ENCODE results near the gene NTN1.

DNA sequence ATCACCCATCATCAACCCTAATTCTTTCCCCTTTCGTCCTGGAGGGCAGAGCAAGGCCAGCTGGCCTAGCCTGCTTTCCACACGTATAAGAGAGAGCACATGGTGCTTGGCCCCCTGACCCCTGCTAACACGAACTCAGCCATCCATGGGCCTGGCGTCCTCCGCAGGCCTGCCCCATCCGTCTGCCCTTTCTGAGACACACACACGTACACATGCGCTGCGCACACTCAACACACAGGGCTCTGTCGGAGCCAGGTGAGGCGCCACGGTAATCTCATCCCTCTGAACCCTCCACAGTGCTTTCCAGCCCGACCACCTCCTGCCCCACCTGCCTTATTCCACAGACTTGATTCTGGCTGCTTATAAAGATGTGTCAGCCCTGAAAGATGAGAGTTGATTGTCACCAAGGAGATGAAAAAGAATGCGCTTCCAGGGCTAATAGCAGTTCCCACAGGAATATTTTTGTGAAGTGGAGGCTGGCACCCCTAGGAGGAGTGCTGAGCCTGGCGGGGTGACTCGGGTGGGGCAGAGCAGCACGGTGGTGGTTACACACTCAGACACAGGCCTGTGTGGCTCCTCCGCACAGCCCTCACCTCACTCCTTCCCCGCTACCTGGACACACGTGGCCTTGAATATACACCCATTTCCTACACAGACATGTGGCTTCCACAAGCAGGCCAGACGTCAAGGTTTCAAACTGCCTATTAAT lies 228.1 kb downstream of the NTN1 start:
- TF ChIP-seq POLR2A (IDR thresholded peaks at IDR 0.05) (no peak), EP300 (IDR thresholded peaks at IDR 0.05) (no peak)
- TF ChIP-seq, protein P1, sequence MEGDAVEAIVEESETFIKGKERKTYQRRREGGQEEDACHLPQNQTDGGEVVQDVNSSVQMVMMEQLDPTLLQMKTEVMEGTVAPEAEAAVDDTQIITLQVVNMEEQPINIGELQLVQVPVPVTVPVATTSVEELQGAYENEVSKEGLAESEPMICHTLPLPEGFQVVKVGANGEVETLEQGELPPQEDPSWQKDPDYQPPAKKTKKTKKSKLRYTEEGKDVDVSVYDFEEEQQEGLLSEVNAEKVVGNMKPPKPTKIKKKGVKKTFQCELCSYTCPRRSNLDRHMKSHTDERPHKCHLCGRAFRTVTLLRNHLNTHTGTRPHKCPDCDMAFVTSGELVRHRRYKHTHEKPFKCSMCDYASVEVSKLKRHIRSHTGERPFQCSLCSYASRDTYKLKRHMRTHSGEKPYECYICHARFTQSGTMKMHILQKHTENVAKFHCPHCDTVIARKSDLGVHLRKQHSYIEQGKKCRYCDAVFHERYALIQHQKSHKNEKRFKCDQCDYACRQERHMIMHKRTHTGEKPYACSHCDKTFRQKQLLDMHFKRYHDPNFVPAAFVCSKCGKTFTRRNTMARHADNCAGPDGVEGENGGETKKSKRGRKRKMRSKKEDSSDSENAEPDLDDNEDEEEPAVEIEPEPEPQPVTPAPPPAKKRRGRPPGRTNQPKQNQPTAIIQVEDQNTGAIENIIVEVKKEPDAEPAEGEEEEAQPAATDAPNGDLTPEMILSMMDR (IDR thresholded peaks at IDR 0.05) = no peak

Data from gastroesophageal sphincter (tissue), 3 donors.